SHP77 treated with DMSO at 0.1 percent for 48 hours (cell line): ENCODE results near the gene IL1RAPL2.
"Not testable (repeated sequence)": the region's sequence is repeated elsewhere in the genome, so short reads cannot be mapped to it uniquely, and the experiment has no call there.

ENCODE experiments used
- DNase-seq: peaks from one replicate; lab custom pipeline; 2025; lab: John Stamatoyannopoulos, UW

Gene IL1RAPL2

DNA sequence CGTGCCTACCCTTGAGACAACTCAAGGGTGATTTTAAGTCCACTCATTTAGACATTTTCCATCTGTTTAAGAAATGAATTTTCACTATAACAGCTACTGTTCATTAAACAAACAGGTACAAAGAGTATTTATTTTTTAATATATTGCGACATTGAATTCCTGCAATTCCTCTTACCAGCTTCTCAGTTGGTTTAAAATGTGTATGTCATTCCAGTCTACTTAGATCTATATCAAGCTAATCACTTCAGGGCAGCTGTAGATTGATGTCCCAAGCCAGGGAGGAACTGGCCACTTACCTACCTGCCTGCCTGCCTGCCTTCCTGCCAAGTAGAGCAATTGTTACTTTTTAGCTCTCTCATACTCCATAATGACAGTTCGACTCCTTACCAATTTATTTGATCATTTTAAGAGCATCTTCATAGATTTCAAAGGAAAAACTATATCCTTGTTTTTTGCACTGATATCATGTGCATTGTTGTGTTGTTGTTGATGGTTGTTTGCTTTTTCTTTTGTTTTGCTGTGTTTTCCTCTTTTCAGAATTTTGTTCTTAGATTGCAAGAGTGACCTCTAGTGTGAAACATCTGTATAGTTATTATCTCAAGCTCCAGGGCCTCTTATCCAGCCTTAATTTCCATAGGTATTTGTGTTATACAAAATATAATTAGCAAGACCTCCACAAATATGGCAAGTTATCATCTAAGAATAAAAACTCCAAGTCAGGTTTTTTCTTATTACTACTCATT is 1135.5 kb downstream of the IL1RAPL2 start:
- DNase-seq, result no peak

DNA sequence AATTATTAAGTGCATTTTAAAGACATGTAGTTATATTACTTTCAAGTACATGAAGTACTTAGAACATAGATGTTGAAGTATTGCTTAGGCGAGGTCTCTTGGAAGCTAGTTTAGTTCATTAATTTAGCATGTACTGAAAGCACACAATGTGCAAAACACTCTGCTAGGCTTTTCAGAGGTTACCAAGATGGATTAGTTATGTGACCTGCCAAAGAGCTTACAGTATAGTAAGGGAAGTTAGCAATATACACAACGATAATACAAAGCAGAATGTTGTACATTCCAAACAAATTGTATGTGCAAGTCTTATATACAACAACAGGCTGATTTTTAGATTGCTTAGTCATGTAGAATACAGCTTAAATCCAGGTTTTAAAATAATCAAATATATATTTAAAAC is 1137.9 kb downstream of the IL1RAPL2 start:
- DNase-seq, result no peak

DNA sequence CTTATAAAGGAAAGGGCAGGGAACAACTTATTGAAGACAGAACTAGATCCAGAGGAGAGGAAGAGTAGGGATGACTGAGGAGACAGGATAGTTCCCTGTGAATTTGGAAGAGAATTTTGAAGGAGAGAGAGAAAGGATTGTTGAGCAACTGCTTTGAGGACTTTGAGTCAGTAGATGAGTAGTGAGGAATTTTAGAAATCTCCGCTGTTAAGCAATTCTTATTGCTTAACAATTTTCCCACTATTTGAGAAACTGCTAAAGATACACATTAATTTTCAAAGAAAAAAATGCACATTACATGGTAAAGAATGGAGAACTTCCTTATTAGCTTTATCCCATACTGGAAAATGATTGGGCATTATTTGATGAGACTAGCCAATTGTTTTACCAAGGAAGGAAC is 1140.0 kb downstream of the IL1RAPL2 start:
- DNase-seq, result no peak

DNA sequence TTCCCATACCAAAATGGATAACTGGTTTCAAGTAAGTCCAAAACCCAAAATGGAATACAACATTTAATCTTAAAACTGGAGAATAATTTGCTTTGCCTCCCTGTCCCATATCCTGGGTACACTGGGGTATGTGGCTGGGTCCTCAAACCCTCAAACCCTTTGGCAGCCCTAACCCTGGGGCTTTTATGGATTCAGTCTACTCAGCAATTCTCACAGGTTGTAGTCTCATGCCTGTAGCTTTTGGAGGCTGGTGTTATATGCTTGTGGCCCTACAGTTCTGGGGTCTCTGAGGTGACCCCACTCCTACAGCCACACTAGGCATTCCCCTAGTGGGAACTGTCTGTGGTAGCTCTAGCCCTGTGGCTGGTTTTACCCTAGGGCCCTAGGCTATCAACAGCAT is 1145.8 kb downstream of the IL1RAPL2 start:
- no peak for DNase-seq

DNA sequence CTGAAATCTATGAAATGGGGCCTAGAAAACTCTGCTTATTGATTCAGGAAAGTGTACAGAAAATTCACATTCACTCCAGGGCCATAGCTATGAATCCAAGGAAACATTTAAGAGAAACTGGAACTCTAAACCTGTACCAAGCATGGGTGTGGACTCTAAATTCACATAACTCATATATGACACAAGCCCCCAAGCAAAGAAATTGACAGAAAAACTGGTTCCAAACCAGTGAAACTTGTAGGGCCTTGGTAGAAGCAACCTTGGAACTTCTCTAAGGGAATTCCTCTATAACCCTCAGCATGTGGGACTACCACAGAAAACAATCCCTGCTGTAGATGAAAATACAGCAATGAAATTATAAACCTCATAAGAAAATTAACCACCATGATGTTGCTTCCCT is 1149.7 kb downstream of the IL1RAPL2 start:
- DNase-seq, result no peak

DNA sequence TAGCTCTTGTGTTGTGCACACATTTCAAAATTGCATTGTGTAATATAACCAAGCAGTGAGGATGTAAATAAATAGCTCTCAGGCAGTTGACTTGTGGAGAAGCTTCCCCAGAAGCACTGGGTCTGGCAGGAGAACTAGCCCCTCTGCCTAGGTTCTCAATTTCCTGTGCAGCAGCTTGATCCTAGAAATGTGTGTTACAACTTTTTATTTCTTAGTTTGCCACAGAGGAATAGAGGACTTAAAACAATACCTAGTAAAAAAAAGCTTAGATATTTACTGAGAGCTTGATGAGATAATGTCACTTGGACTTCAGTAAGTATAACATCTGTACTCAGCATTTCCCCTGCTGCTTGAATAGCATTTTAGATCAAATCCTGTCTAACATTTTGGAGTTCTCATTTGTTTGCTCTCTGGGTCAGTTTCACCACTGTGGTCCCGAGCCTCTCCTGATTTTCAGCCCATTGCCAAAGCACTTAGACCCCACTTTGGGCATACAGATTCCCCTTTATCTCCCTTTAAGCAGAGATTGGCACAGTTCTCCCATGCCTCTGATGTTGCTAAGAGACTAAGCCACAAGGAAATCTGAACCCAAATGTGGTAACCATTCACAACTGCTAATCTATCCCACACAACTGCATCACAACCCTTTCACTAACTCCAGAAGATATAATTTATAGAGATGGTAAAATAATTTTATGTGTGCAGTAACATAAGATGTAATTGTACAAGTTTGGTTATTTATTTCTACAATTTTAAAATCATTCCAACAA is 1158.2 kb downstream of the IL1RAPL2 start:
- no peak for DNase-seq

- no peak for DNase-seq
These were observed 1159.2 kb downstream of the IL1RAPL2 start for GRCh38 chrX:105725228-105725627.

DNA sequence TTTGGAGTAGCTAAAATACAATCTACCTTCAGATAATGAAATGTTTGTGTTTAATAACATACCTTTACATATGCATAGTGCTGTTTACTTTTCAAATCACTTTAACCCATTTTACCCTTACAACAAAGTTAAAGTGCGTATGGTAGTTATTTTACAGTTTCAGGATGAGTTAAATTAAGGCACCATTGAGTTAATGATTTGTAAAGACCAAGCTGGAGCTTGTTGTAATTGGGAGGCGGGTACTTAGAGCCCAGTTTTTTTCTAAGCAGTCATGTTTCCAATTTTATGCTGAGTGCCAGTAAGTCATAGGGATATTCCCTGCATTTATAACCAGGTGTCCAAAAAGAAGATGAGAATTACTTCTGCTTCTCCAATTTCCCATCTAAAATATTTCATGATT is 1172.2 kb downstream of the IL1RAPL2 start:
- no peak for DNase-seq

DNA sequence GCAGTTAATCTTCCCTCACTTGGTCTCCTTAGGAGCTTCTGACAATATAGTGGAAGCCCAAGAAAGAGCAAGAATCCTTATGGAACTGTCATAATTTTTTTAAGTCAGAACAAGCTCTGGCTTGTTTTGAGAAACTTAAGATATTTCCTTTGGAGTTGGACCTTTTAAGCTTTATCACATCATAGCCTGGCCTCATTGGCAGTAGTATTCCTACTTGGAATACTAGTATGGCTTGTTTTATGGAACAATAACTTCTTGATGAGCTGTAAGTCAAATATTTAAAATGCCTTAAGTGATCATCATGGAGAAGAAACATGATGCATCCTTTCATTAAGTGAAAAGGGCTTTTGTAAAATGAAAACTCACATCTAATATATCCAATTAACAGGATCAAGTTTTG is 1178.3 kb downstream of the IL1RAPL2 start:
- DNase-seq, result no peak

DNA sequence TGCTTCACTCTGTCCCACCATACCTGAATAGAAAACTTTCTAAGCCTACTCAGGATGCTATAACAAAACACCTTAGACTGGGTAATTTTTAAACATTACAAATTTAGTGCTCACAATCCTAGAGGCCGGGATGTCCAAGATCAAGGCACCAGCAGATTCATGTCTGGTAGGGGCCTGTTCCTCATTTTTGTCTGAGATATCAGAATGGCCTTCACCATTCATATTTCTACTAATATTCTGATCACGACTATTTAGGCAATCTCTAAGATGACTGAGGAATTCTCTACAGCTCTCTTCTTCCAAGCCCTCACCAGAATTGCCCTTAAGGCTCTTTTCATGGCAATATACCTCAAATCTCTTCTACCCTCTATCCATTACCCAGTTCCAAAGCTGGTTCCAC is 1178.9 kb downstream of the IL1RAPL2 start:
- DNase-seq, result no peak

DNA sequence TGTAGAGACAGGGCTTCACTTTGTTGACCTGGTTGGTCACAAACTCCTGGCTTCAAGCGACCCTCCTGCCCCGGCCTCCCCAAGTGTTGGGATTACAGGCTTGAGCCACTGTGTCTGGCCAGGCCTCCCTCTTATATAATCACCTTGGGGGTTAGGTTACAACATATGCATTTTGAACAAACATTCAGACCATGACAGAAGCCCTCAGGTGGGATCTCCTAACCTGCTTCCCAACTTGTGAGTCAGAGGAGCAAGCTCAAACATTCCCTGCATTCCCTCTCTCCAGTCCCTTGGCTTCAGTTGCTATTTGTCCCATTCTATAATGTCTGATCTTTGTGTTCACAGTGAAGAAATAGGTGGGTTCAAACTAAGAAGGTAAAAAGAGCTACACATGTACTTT is 1179.9 kb downstream of the IL1RAPL2 start:
- no peak for DNase-seq

- no peak for DNase-seq
These were observed 1186.4 kb downstream of the IL1RAPL2 start for GRCh38 chrX:105752338-105752956.

DNA sequence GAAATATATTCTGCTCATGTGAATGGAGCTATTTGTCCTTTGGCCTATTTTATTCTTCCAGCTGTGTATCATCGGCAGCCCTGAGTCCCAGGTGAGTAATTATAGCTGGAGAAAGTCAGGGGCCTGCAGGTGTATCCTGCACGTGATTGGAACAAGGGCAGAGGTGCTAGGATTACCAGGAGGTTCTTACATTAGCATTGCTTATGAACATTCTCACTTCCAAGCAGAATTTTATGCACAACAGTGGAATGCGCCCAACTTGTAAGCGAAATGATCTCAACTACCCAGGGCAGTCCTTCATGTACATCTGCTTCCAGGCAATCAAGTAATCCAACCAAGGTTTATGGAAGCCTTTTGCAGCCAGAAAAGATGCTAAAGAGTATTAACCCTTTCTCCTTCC is 1187.4 kb downstream of the IL1RAPL2 start:
- no peak for DNase-seq

- no peak for DNase-seq
These were observed 1188.4 kb downstream of the IL1RAPL2 start for GRCh38 chrX:105754286-105754964.

GRCh38 chrX:105755109-105755508 is 1189.1 kb downstream of the IL1RAPL2 start:
- no peak for DNase-seq

DNA sequence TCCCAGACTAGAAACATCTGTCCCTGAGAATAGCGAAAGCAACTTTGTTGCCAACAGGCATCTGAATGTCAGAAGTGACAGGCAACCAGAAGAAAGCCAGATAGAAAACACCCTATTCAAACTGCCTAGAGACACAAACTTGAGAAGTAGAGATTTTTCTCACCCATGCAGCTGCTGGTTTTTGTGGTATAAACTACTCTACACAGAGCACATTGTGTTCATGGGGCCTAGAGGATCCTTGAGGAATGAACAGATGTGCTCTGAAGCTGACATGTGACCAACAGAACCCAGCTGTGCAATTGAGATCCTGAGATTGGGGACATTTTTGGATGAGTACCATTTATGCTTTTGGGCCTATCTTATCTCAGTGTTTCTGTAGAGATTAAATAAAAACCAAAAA is 1192.8 kb downstream of the IL1RAPL2 start:
- no peak for DNase-seq

- no peak for DNase-seq
These were observed 1193.6 kb downstream of the IL1RAPL2 start for GRCh38 chrX:105759598-105759997.

DNA sequence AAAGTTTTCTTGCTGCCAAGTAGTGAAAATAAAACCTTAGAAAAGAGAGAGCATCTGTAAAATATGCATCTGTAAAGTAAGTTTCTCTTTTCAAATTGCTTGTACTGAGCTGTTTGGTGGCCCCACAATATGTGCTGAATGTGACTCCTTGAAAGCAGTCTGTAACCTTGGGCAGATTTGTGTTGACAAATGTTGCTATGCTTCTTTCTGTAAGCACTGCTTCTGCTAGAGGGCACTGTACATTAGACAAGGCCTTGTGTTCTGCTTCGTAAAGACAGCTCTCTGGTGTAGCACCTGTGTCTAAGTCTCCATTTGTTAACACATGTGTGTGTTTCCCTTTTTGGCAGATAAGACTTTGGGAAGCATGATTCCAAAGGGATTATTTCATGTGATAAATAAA is 1199.7 kb downstream of the IL1RAPL2 start:
- no peak for DNase-seq

- no peak for DNase-seq
These were observed 1207.8 kb downstream of the IL1RAPL2 start for GRCh38 chrX:105773801-105774200.

DNA sequence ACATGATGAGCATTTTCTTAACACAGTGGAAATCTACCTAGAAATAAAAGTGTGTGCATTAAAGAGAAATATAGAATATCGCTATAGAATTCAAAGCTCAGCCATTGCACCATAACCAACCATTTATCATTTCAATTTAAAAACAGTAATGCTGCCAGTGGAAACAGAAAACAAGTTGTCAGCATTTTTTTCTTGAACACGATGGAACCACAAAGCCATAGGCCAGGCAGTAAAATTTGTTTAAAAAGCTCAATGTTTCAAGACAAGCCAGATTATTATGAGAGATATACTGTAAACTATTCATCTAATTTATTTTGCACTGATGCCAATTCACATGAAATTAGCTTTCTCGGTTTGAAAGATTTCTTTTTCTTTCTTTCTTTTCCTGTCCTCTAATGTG is 1209.7 kb downstream of the IL1RAPL2 start:
- DNase-seq, result no peak

- no peak for DNase-seq
These were observed 1215.8 kb downstream of the IL1RAPL2 start for GRCh38 chrX:105781804-105782203.

- DNase-seq, result not testable (repeated sequence)
These were observed 1230.9 kb downstream of the IL1RAPL2 start for GRCh38 chrX:105796877-105797276.

DNA sequence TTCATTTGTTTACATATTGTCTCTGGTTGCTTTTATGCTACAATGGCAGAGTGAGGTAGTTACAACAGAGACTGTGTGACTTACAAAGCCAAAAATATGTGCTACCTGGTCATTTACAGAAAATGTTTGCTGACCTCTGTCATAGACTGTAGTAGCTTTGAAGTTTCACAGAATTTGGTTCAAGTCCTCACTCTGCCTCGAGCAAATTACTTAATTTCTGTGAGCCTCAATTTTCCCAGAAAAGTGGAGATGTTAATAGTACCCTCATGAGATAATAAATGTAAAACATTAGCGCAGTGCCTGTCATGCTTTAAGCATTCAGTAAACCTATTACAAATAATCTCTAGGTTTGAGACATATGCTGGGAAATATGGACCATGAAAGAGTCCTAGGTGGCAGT is 1237.9 kb downstream of the IL1RAPL2 start:
- no peak for DNase-seq
